Stimulated activated CD4-positive, alpha-beta T cell treated with anti-CD3 and anti-CD28 coated beads, Interleukin-12 subunit alpha, Interleukin-12 subunit beta, amount 100 ng/mL, for 24 hours (primary cell): Measurements from ENCODE around the gene SATB1.

Source experiments
- DNase-seq, 2 experiments: peaks; one replicate each; pipeline ENCODE4 v3.0.0-alpha.2; 2020; ENCODE audit warnings: low read depth in 2 of 2

Gene SATB1

GRCh38 chr3:18401300-18401961 lies 23.7 kb downstream of the SATB1 start:
- no peak for DNase-seq

GRCh38 chr3:18398448-18398847 lies 26.7 kb downstream of the SATB1 start:
- DNase-seq, result no peak

GRCh38 chr3:18396428-18396827 lies 28.7 kb downstream of the SATB1 start:
- no peak for DNase-seq

GRCh38 chr3:18394384-18394995 lies 30.6 kb downstream of the SATB1 start:
- DNase-seq, result no peak

DNA sequence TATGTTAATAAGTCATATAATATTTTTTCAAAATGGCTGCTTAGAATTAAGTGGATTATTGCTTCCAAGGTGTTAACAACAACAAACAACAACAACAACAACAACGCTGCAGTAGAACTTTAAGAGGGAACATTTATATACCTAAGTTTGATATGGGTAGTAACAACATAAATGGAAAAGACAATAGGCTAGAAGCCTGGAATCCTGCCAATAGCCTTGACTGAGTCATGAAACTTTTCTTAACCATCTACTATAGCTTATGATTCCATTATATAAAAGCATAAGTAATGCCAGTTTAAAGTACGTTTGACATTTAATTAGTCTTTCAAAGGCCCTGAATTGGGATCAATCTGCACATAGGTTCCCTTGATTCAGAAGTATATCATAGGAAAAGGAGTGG lies 31.2 kb downstream of the SATB1 start:
- DNase-seq, result no peak

DNA sequence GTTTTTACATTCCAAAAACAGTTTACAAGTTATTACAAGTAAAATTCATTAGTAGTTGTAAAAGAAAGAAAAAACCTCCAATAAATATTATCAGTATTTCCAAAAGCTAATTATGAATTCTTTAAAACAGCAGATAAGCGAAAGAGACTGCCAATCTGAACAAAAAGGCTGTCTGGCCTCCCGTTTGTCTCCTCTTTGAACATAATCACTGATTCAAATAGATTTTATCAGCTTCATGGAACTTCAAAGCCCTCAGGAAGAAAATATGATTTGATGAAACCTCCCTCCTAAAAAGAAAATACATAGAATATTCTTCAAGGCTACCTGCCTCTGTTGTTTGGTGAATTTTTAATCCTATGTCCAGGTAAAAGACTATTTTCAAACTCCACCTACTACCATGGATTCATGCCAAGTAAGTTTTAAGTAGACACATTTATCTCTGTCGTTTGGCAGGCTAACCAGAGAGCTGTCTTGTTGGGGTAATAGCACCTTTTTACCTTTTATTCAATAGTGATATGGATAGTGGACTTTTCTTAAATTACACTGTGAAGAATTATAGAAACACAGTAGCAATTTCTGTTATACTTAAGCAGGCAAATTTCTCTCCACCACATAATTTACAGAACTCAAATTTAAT lies 35.0 kb downstream of the SATB1 start:
- no peak for DNase-seq

DNA sequence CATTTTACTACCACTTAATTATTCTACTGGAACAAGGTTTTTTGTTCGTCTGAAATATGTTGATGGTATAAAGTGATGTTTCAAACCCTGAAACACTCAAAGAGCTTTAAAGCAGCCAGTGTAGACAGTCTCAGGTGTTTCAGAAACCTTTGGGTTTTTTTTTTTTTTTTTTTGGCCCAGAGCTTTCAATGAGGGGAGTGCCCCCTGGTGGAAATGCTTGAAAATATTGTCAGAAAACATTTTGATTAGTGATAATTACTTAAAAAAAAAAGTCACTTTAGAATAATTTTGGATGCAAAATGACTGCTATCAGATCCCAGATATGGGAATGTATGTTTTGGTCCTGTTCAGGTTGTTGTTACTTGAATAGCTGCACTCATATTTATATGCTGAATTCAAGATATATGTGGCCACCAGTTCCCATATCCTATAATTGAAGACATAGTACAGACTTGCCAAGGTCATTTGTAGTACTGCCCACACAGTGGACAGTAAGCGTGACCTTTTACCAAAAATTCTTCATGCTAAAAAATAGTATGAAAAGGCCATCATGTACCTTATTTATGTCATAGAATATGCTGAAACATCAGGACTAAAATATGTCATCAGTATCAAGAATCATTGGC lies 35.9 kb downstream of the SATB1 start:
- DNase-seq, result no peak

GRCh38 chr3:18386274-18386890 lies 38.8 kb downstream of the SATB1 start:
- no peak for DNase-seq

DNA sequence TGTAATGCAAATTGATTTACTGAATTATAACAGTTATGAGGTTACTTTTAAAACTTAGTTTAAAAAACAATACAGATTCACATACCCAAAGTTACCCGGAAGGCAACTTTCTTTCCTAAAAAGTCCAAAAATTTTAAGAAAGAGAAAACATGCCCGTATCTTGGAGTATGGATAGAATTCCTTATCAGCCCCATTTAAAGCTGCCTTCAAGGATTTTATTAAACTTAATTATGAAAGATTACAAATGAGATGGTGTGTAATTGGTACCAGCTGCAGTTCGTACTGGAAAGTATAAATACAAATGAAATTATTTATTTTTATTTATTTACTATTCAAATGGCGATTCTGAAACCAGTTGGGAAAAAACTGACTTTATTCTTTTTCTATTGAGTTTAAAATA lies 39.4 kb downstream of the SATB1 start:
- no peak for DNase-seq

DNA sequence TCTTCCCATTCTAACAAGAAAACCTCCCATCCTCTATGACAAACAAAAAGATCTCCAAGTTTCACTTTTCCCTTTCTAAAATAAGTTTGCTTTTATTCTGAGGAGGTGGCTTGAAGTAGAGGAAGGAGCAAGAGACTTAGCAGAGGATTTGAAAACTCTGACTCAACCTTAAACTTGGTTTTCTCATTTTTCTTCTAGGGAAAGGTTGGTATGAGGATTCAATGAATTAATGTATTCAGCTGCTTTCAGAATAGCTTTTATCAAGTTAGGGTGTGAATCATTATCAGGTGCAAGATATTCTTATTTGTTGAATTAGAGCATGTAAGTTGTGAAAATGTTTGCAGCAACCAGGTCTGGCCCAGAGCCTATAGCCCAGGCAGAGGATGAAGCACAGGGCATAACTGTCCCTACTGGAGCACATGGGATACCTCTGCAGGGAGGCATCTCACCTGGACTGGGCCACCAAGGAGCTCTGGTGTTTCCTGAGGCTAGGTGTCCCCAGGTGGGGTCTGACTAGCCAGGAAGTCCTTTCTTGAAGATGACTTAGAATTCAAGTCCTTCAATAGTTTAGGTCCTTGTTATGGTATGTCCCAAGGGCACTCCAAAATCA lies 42.3 kb downstream of the SATB1 start:
- DNase-seq, result no peak

DNA sequence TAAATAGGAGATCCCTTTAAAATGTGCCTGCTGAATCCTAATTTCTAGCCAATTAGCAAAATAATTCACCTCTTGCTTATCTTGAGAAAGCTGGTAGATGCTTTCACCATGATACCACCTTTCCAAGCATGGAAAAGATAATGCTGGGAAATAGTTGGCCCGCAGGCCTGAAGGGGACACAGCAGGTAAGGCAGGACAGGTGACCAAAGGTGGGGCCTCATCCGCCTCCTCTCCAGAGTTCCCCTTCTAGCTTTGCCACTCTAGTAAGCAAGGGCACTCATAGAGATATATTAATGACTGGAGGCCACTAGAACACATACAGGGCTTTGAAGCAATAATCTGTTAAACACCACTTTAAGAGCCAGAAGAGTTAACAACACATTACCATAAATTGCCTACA lies 45.5 kb downstream of the SATB1 start:
- DNase-seq, result no peak

DNA sequence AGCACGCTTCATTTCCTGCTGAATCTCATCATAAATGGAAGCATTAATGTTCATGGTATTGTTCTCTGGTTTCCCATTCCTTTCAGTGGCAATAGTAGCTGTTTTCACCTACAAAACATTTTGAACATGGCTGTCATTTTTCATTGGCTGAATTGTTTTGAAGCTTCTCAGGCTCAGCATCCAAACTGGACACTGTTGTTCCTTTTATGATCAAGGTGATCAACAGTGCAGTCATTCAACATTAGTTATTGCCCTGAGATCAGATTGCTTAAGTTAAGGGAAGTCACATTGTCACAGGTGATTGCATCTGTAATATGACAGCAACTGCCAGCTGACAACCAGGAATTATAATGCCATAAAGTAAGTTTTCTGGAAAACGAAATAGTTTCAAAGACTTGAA lies 46.9 kb downstream of the SATB1 start:
- DNase-seq, result no peak

DNA sequence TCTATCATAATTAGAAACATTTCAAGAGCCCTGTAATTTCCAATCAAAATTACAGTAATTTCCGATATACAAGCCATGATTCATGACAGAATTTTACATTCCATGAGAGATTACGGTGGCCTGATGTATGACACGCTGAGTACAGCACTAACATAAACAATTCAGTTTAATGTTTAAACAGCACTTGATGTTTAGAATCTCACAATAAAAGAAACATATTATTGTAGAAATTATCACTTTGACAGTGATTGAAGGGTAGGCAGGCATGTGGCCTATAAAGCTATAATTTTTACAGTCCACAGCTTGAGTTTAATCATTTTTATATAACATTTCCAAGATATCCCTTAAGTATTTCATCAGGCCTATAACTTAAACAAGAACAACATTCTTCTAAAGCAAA lies 48.5 kb downstream of the SATB1 start:
- DNase-seq, result no peak

- no peak for DNase-seq
Measured at GRCh38 chr3:18372786-18373405, 52.2 kb downstream of the SATB1 start.

- DNase-seq, result no peak
Measured at GRCh38 chr3:18370672-18371071, 54.5 kb downstream of the SATB1 start.

GRCh38 chr3:18369551-18370185 lies 55.5 kb downstream of the SATB1 start:
- no peak for DNase-seq

DNA sequence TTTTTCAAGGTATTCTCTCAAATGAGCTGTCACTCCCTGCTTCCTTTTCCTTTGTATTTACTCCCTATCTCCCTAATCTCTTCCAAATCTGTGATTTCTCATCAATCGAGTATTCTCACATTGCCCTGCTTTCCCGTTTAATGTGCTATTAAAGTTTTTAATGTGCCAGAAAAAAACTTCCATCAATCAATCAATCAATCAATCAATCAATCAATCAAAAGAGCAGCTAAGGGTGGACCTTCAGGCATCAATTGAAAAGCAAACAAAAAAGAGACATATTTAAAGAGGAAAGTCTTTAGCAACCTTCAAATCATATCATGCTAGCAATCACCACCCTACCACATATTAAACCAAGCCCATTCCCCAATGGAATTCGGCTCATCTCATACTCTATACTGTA lies 58.9 kb downstream of the SATB1 start:
- DNase-seq, result no peak

DNA sequence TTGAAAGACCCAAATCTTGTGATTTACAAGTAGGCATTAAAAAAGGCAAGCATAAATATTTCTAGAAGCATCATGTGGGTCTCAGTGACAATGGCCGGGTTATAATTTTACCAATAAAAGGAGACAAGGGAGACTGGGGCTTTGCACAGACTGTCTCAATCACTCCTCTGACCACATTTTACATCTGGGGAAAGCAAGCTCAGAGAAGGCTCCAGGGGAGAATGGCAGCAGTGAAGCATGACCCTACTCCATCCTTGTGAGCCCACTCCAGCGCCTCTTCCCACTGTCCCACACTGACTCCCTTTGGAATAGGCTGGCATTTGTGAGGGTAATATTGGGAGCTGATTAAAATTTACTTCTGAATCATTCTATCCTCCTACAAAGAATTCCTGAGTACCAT lies 61.8 kb downstream of the SATB1 start:
- no peak for DNase-seq

- DNase-seq, result no peak
Measured at GRCh38 chr3:18357747-18358146, 67.4 kb downstream of the SATB1 start.

GRCh38 chr3:18355832-18356231 lies 69.3 kb downstream of the SATB1 start:
- DNase-seq, result no peak

DNA sequence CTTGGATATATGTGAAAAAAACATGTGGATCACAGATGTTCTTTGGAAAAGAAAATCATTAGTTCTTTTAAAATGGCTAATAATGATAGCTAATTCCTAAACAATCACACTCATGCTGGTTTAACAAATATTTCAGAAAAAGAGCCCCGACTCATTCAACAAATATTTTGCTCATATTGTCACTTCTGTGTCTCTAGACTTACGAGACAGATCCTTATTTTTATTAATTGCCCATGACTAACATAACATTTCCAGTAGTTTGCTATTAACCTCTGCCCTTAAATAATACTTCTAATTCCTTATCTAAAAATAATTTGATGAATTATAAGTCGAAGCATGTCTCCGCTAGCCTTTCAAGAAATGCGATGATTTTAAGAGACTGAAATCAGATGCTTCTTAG lies 70.4 kb downstream of the SATB1 start:
- DNase-seq, result no peak
